ENCODE measurements around the gene SCOC. TPM values are rescaled to one million over a fixed set of nuclear protein-coding genes. Genes with fewer than 3 reads are reported as not detected.

Gene SCOC
- total and polyA plus RNA-seq, 10 of the 15 experiments (the other 5 are each of a cell fraction or from before 2014, with no cell fraction given), result 28.2 to 154 (median 54.0) TPM

DNA sequence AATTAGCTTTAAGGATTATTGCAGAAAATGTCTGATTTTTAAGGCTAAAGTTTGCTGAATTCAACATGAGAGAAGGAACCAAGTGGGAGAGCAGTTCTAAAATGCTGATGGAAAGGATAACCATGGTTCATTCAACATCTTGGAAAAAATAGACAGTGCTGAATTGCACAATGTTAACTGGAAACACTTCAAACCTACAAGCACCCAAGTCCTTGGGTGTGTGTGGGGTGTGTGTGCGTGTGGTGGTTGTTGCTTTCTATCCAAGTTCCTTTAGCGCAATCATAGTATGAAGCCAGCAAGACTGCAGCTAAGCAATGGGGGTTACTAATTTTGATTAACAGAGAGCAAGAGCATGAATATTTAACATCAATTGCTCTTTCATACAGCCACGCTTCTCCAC, 29.3 kb upstream of the SCOC start:
- in situ Hi-C loops (cut with MboI) (no loop called here), intact Hi-C loops (cut with micrococcal nuclease; ENCODE audit: unreplicated experiment) (loop anchor here (1.0 kb wide), 1 partner anchor 45 kb away; no protein-coding TSS in a partner anchor)
- TF ChIP-seq, protein P1, sequence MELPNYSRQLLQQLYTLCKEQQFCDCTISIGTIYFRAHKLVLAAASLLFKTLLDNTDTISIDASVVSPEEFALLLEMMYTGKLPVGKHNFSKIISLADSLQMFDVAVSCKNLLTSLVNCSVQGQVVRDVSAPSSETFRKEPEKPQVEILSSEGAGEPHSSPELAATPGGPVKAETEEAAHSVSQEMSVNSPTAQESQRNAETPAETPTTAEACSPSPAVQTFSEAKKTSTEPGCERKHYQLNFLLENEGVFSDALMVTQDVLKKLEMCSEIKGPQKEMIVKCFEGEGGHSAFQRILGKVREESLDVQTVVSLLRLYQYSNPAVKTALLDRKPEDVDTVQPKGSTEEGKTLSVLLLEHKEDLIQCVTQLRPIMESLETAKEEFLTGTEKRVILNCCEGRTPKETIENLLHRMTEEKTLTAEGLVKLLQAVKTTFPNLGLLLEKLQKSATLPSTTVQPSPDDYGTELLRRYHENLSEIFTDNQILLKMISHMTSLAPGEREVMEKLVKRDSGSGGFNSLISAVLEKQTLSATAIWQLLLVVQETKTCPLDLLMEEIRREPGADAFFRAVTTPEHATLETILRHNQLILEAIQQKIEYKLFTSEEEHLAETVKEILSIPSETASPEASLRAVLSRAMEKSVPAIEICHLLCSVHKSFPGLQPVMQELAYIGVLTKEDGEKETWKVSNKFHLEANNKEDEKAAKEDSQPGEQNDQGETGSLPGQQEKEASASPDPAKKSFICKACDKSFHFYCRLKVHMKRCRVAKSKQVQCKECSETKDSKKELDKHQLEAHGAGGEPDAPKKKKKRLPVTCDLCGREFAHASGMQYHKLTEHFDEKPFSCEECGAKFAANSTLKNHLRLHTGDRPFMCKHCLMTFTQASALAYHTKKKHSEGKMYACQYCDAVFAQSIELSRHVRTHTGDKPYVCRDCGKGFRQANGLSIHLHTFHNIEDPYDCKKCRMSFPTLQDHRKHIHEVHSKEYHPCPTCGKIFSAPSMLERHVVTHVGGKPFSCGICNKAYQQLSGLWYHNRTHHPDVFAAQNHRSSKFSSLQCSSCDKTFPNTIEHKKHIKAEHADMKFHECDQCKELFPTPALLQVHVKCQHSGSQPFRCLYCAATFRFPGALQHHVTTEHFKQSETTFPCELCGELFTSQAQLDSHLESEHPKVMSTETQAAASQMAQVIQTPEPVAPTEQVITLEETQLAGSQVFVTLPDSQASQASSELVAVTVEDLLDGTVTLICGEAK (IDR thresholded peaks at IDR 0.05; ENCODE audit: borderline replicate concordance), result no peak
- TF ChIP-seq MYC (IDR thresholded peaks at IDR 0.05; ENCODE audit: insufficient read depth, insufficient read length, insufficient replicate concordance, low read length, severe bottlenecking) (no peak), RB1 (IDR thresholded peaks at IDR 0.05; ENCODE audit: borderline replicate concordance) (no peak), CHD1 (IDR thresholded peaks at IDR 0.05; ENCODE audit: low read depth, low read length) (no peak), PML (IDR thresholded peaks at IDR 0.05; ENCODE audit: low read length) (no peak), KLF5 (IDR thresholded peaks at IDR 0.05; ENCODE audit: partially characterized antibody) (no peak), NFIC (IDR thresholded peaks at IDR 0.05; ENCODE audit: low read depth, low read length) (no peak), HDAC6 (IDR thresholded peaks at IDR 0.05; ENCODE audit: unreplicated experiment) (no peak), SUPT20H (IDR thresholded peaks at IDR 0.05; ENCODE audit: borderline replicate concordance, control insufficient read depth, low read depth, low read length) (no peak), KDM1A (IDR thresholded peaks at IDR 0.05; ENCODE audit: borderline replicate concordance) (no peak), ZSCAN29 (IDR thresholded peaks at IDR 0.05) (no peak)
- TF ChIP-seq, protein P2, sequence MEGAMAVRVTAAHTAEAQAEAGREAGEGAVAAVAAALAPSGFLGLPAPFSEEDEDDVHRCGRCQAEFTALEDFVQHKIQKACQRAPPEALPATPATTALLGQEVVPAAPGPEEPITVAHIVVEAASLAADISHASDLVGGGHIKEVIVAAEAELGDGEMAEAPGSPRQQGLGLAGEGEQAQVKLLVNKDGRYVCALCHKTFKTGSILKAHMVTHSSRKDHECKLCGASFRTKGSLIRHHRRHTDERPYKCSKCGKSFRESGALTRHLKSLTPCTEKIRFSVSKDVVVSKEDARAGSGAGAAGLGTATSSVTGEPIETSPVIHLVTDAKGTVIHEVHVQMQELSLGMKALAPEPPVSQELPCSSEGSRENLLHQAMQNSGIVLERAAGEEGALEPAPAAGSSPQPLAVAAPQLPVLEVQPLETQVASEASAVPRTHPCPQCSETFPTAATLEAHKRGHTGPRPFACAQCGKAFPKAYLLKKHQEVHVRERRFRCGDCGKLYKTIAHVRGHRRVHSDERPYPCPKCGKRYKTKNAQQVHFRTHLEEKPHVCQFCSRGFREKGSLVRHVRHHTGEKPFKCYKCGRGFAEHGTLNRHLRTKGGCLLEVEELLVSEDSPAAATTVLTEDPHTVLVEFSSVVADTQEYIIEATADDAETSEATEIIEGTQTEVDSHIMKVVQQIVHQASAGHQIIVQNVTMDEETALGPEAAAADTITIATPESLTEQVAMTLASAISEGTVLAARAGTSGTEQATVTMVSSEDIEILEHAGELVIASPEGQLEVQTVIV (IDR thresholded peaks at IDR 0.05; ENCODE audit: borderline replicate concordance, partially characterized antibody), result no peak
- TF ChIP-seq, protein P3, sequence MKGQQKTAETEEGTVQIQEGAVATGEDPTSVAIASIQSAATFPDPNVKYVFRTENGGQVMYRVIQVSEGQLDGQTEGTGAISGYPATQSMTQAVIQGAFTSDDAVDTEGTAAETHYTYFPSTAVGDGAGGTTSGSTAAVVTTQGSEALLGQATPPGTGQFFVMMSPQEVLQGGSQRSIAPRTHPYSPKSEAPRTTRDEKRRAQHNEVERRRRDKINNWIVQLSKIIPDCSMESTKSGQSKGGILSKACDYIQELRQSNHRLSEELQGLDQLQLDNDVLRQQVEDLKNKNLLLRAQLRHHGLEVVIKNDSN (IDR thresholded peaks at IDR 0.05; ENCODE audit: borderline replicate concordance, extremely low read length, insufficient read depth, low read depth, low read length), result no peak
- no peaks in the 10 kb centered on the region for H3K27me3 ChIP-seq (replicated peaks in 1 of 2; ENCODE audit: control insufficient read depth in 2 of 2, insufficient read depth in 2 of 2, low read length in 1 of 2)
- H3K36me3 ChIP-seq (ENCODE audit: control insufficient read depth in 2 of 2, insufficient read depth in 2 of 2, low read length in 1 of 2), result no peaks in the 10 kb centered on the region
- 67% methylated on average over 3 of the region's 3 CpGs for WGBS (ENCODE audit: insufficient coverage, insufficient replicate concordance, low lambda C conversion rate, missing lambda C conversion rate)
- H3K4me2 ChIP-seq (ENCODE audit: control insufficient read depth, insufficient read depth), result no peak overlapping the region
- H3K4me1 ChIP-seq (ENCODE audit: control insufficient read depth, insufficient read depth, low read length), result no peaks in the 10 kb centered on the region
- POLR2A ChIA-PET, result no interaction called here
- no peak overlapping the region for H3K4me3 ChIP-seq
- CTCF ChIA-PET, result no interaction called here
- H2AFZ ChIP-seq (ENCODE audit: control insufficient read depth, low read depth, low read length), result no peak overlapping the region
- ATAC-seq, result no peak
- SMC1A ChIA-PET (ENCODE audit: uncharacterized antibody, unreplicated experiment), result interaction anchor here (0.9 kb wide), 1 partner anchor 46 kb away, joined by 3 read pairs; no protein-coding TSS in a partner anchor
- H3K79me2 ChIP-seq (ENCODE audit: control insufficient read depth, insufficient read depth, low read length), result no peaks in the 10 kb centered on the region
- no peak overlapping the region for H3K9ac ChIP-seq (ENCODE audit: control insufficient read depth, insufficient read depth, low read length)
- no peak for FAIRE-seq
- BruUV-seq (replicated peaks), result no TSS peak
- no peak for DNase-seq (ENCODE audit: low read depth, low spot score)
- H3K27ac ChIP-seq (ENCODE audit: control insufficient read depth, insufficient read depth), result no peak overlapping the region
- H4K20me1 ChIP-seq (ENCODE audit: control insufficient read depth, insufficient read depth), result no peaks in the 10 kb centered on the region
- RAD21 ChIA-PET (ENCODE audit: unreplicated experiment), result no interaction called here
- no peaks in the 10 kb centered on the region for H3K9me3 ChIP-seq (replicated peaks; ENCODE audit: control insufficient read depth, insufficient read depth, low read length)

All from GM12878 (cell line).